ES-I3 (cell line): ENCODE results near the gene BFSP2.
A peak's percentile ranks its signal among the peaks of the same experiment; 100 is the strongest.
"Not testable (repeated sequence)": the region's sequence is repeated elsewhere in the genome, so short reads cannot be mapped to it uniquely, and the experiment has no call there.

ENCODE experiments used
- H3K36me3 ChIP-seq: 2 replicates; pipeline ENCODE4 v1.6.1; 2013; ENCODE audit warnings: mild to moderate bottlenecking, low read length, control low read depth, moderate library complexity; ENCODE audit not compliant: insufficient read depth
- H3K4me1 ChIP-seq: 2 replicates; pipeline ENCODE4 v1.6.1; 2013; ENCODE audit warnings: mild to moderate bottlenecking, control low read depth, low read length; ENCODE audit not compliant: insufficient read depth
- H3K9ac ChIP-seq: 2 replicates; pipeline ENCODE4 v1.6.1; 2013; ENCODE audit warnings: low read depth, mild to moderate bottlenecking, low read length, moderate library complexity
- H3K9me3 ChIP-seq: 2 replicates; pipeline ENCODE4 v1.6.1; 2013; ENCODE audit warnings: mild to moderate bottlenecking, low read length, moderate library complexity; ENCODE audit not compliant: control insufficient read depth, insufficient read depth

The BFSP2 gene

GRCh38 chr3:133466531-133467386, 66.9 kb downstream of the BFSP2 start:
- no peaks in the 10 kb centered on the region for H3K9me3 ChIP-seq
- H3K36me3 ChIP-seq = no peaks in the 10 kb centered on the region
- no peaks in the 10 kb centered on the region for H3K4me1 ChIP-seq
- H3K9ac ChIP-seq = no peak overlapping the region

GRCh38 chr3:133467780-133468179, 67.9 kb downstream of the BFSP2 start:
- no peaks in the 10 kb centered on the region for H3K36me3 ChIP-seq
- peaks cover 4% of the 10 kb centered on the region; the same call in 1 of the 2 replicates for H3K4me1 ChIP-seq
- no peak overlapping the region for H3K9ac ChIP-seq
- no peaks in the 10 kb centered on the region for H3K9me3 ChIP-seq

GRCh38 chr3:133468251-133468721, 68.4 kb downstream of the BFSP2 start:
- Histone ChIP-seq H3K9ac (no peak overlapping the region), H3K36me3 (no peaks in the 10 kb centered on the region), H3K4me1 (peaks cover 8% of the 10 kb centered on the region; the same call in 1 of the 2 replicates), H3K9me3 (no peaks in the 10 kb centered on the region)

GRCh38 chr3:133469140-133469731, 69.4 kb downstream of the BFSP2 start:
- H3K4me1 ChIP-seq = peaks cover 15% of the 10 kb centered on the region
- H3K36me3 ChIP-seq = no peaks in the 10 kb centered on the region
- H3K9me3 ChIP-seq = no peaks in the 10 kb centered on the region
- H3K9ac ChIP-seq = no peak overlapping the region

- peaks cover 26% of the 10 kb centered on the region for H3K4me1 ChIP-seq
Observed at GRCh38 chr3:133472242-133472641, 72.4 kb downstream of the BFSP2 start.

GRCh38 chr3:133472889-133473288, 73.0 kb downstream of the BFSP2 start:
- H3K9ac ChIP-seq = peak overlapping the region; percentile 26; the same call in 1 of the 2 replicates
- H3K36me3 ChIP-seq = no peaks in the 10 kb centered on the region
- H3K9me3 ChIP-seq = no peaks in the 10 kb centered on the region
- peaks cover 26% of the 10 kb centered on the region for H3K4me1 ChIP-seq

More at GRCh38 chr3:133472242-133472641, 72.4 kb downstream of the BFSP2 start:
- no peaks in the 10 kb centered on the region for H3K9me3 ChIP-seq
- H3K36me3 ChIP-seq = no peaks in the 10 kb centered on the region
- peak overlapping the region; percentile 37; the same call in 1 of the 2 replicates for H3K9ac ChIP-seq

- peaks cover 30% of the 10 kb centered on the region for H3K4me1 ChIP-seq
- not testable (repeated sequence) for H3K9ac ChIP-seq, H3K9me3 ChIP-seq, H3K36me3 ChIP-seq
Observed at GRCh38 chr3:133473472-133474191, 73.8 kb downstream of the BFSP2 start.

GRCh38 chr3:133474251-133474801, 74.5 kb downstream of the BFSP2 start:
- Histone ChIP-seq H3K4me1 (peaks cover 34% of the 10 kb centered on the region), H3K9me3 (no peaks in the 10 kb centered on the region; the same call in 1 of the 2 replicates), H3K36me3 (no peaks in the 10 kb centered on the region), H3K9ac (no peak overlapping the region)

- peaks cover 34% of the 10 kb centered on the region for H3K4me1 ChIP-seq
- no peaks in the 10 kb centered on the region for H3K36me3 ChIP-seq
- no peaks in the 10 kb centered on the region; the same call in 1 of the 2 replicates for H3K9me3 ChIP-seq
- H3K9ac ChIP-seq = no peak overlapping the region
Observed at GRCh38 chr3:133474817-133475216, 75.0 kb downstream of the BFSP2 start.

GRCh38 chr3:133475245-133476010, 75.6 kb downstream of the BFSP2 start:
- no peaks in the 10 kb centered on the region for H3K36me3 ChIP-seq
- no peak overlapping the region for H3K9ac ChIP-seq
- no peaks in the 10 kb centered on the region; the same call in 1 of the 2 replicates for H3K9me3 ChIP-seq
- peaks cover 34% of the 10 kb centered on the region for H3K4me1 ChIP-seq

GRCh38 chr3:133476971-133477375, 77.1 kb downstream of the BFSP2 start:
- Histone ChIP-seq H3K4me1 (peaks cover 34% of the 10 kb centered on the region), H3K9ac (no peak overlapping the region), H3K36me3 (no peaks in the 10 kb centered on the region), H3K9me3 (no peaks in the 10 kb centered on the region; the same call in 1 of the 2 replicates)

- H3K4me1 ChIP-seq = peaks cover 33% of the 10 kb centered on the region
- H3K9ac ChIP-seq = no peak overlapping the region
- H3K36me3 ChIP-seq = no peaks in the 10 kb centered on the region
- H3K9me3 ChIP-seq = no peaks in the 10 kb centered on the region; the same call in 1 of the 2 replicates
Observed at GRCh38 chr3:133477487-133477886, 77.6 kb downstream of the BFSP2 start.

GRCh38 chr3:133478624-133479023, 78.8 kb downstream of the BFSP2 start:
- Histone ChIP-seq H3K36me3 (no peaks in the 10 kb centered on the region), H3K4me1 (peaks cover 25% of the 10 kb centered on the region), H3K9me3 (no peaks in the 10 kb centered on the region; the same call in 1 of the 2 replicates), H3K9ac (no peak overlapping the region)
